NCI-H2107 (cell line): ENCODE data around the gene TMEM190.
"Not testable (repeated sequence)": the region's sequence is repeated elsewhere in the genome, so short reads cannot be mapped to it uniquely, and the experiment has no call there.

Experiments used
- DNase-seq: peaks from one replicate; lab custom pipeline; 2025; lab: John Stamatoyannopoulos, UW

The TMEM190 gene

GRCh38 chr19:55376241-55376933 lies at the start of gene TMEM190:
TSS of gene TMEM190 (plus strand) at chr19:55376826. CDS start at chr19:55376854, 28 bp downstream.
- no peak for DNase-seq

GRCh38 chr19:55328774-55329318 lies 47.8 kb upstream of the TMEM190 start:
- DNase-seq = not testable (repeated sequence)

GRCh38 chr19:55329791-55330190 lies 46.8 kb upstream of the TMEM190 start:
- not testable (repeated sequence) for DNase-seq

GRCh38 chr19:55333870-55334269 lies 42.8 kb upstream of the TMEM190 start:
- DNase-seq = no peak

GRCh38 chr19:55336101-55336500 lies 40.5 kb upstream of the TMEM190 start:
- DNase-seq = no peak

- peak; percentile 98 for DNase-seq
Observed at GRCh38 chr19:55339105-55339888, 37.3 kb upstream of the TMEM190 start, which contains the start of gene KMT5C. TSS of gene KMT5C (plus strand) at chr19:55339876. CDS start at chr19:55341937, 2,061 bp downstream.

GRCh38 chr19:55339889-55340783 lies 36.5 kb upstream of the TMEM190 start:
- DNase-seq = no peak

- no peak for DNase-seq
Observed at GRCh38 chr19:55340784-55341147, 35.9 kb upstream of the TMEM190 start.

GRCh38 chr19:55341171-55341588 lies 35.4 kb upstream of the TMEM190 start:
- peak; percentile 51 for DNase-seq

- DNase-seq = no peak
Observed at GRCh38 chr19:55341595-55342531, 34.8 kb upstream of the TMEM190 start.

GRCh38 chr19:55344444-55344843 lies 32.2 kb upstream of the TMEM190 start:
- DNase-seq = no peak

- no peak for DNase-seq
Observed at GRCh38 chr19:55345101-55345817, 31.4 kb upstream of the TMEM190 start.

- DNase-seq = no peak
Observed at GRCh38 chr19:55345818-55346724, 30.6 kb upstream of the TMEM190 start.

- no peak for DNase-seq
Observed at GRCh38 chr19:55346725-55347441, 29.7 kb upstream of the TMEM190 start.

- DNase-seq = no peak
Observed at GRCh38 chr19:55347442-55348009, 29.1 kb upstream of the TMEM190 start.

GRCh38 chr19:55348317-55349034 lies 28.1 kb upstream of the TMEM190 start:
- DNase-seq = no peak

GRCh38 chr19:55350620-55351315 lies 25.9 kb upstream of the TMEM190 start:
- no peak for DNase-seq
